Neural crest cell (in vitro differentiated cells): ENCODE data around the gene GBF1. TPM values are rescaled to one million over a fixed set of nuclear protein-coding genes. Genes with fewer than 3 reads are reported as not detected.

Experiments
- DNase-seq: peaks from one replicate; pipeline ENCODE4 v3.0.0; 2021; ENCODE audit warnings: low read depth, mixed read lengths, low spot score
- H3K27ac Mint-ChIP-seq: one replicate; pipeline ENCODE4 v1.8.0; 2021; ENCODE audit warnings: mild to moderate bottlenecking, mixed read lengths; ENCODE audit not compliant: unreplicated experiment
- H3K27me3 Mint-ChIP-seq: 2 replicates; pipeline ENCODE4 v1.8.0; 2021; ENCODE audit warnings: low read depth, mild to moderate bottlenecking, mixed read lengths
- H3K36me3 Mint-ChIP-seq: 2 replicates; pipeline ENCODE4 v1.8.0; 2021; ENCODE audit warnings: low read depth, mild to moderate bottlenecking, mixed read lengths
- H3K4me1 Mint-ChIP-seq: 2 replicates; pipeline ENCODE4 v1.8.0; 2021; ENCODE audit warnings: mixed read lengths
- H3K4me3 Mint-ChIP-seq: one replicate; pipeline ENCODE4 v1.8.0; 2021; ENCODE audit warnings: mild to moderate bottlenecking, mixed read lengths
- H3K9me3 Mint-ChIP-seq: 2 replicates; pipeline ENCODE4 v1.8.0; 2021; ENCODE audit warnings: mixed read lengths
- CTCF ChIP-seq: fragments of 200-600 bp; sonication (generic); conservative IDR thresholded peaks from 2 replicates; pipeline ENCODE4 v1.5.0; 2021; ENCODE audit warnings: antibody characterized with exemption, mild to moderate bottlenecking
- total RNA-seq: library from RNA; stranded (reverse); gene quantifications from 2 replicates; pipeline ENCODE4 v1.2.1, GENCODE V29; 2021

The GBF1 gene
- total RNA-seq, 1 donor from 2014 or later: 43.2 TPM

- Mint-ChIP-seq H3K27me3 (peaks cover 13% of the 10 kb centered on the region), H3K36me3 (no peaks in the 10 kb centered on the region), H3K27ac (peak overlapping the region; percentile 69), H3K4me1 (peaks cover 79% of the 10 kb centered on the region), H3K4me3 (peak overlapping the region; percentile 74), H3K9me3 (no peaks in the 10 kb centered on the region)
- TF ChIP-seq CTCF: no peak
- DNase-seq: no peak
These were observed 168.7 kb downstream of the GBF1 start for GRCh38 chr10:102413806-102414561.

- Mint-ChIP-seq H3K9me3 (no peaks in the 10 kb centered on the region), H3K4me1 (peaks cover 80% of the 10 kb centered on the region), H3K27me3 (peaks cover 13% of the 10 kb centered on the region), H3K27ac (peak overlapping the region; percentile 69), H3K4me3 (peak overlapping the region; percentile 74), H3K36me3 (no peaks in the 10 kb centered on the region)
- DNase-seq: no peak
- no peak for TF ChIP-seq CTCF
These were observed 169.4 kb downstream of the GBF1 start for GRCh38 chr10:102414749-102415148.

- no peak for TF ChIP-seq CTCF
- no peak for DNase-seq
- Mint-ChIP-seq H3K9me3 (no peaks in the 10 kb centered on the region), H3K27me3 (peaks cover 14% of the 10 kb centered on the region), H3K4me1 (peaks cover 83% of the 10 kb centered on the region), H3K4me3 (peak overlapping the region; percentile 71), H3K27ac (no peak overlapping the region), H3K36me3 (no peaks in the 10 kb centered on the region)
These were observed 171.0 kb downstream of the GBF1 start for GRCh38 chr10:102416283-102416682.

- H3K36me3 Mint-ChIP-seq: no peaks in the 10 kb centered on the region
- H3K4me1 Mint-ChIP-seq: peaks cover 79% of the 10 kb centered on the region
- no peak overlapping the region for H3K4me3 Mint-ChIP-seq
- DNase-seq: no peak
- no peaks in the 10 kb centered on the region for H3K9me3 Mint-ChIP-seq
- no peak overlapping the region for H3K27ac Mint-ChIP-seq
- H3K27me3 Mint-ChIP-seq: peaks cover 11% of the 10 kb centered on the region
- TF ChIP-seq CTCF: no peak
These were observed 171.4 kb downstream of the GBF1 start for GRCh38 chr10:102416695-102417094.

- peak; percentile 44 for DNase-seq
- Mint-ChIP-seq H3K4me1 (peaks cover 71% of the 10 kb centered on the region), H3K36me3 (no peaks in the 10 kb centered on the region), H3K27ac (peak within 1 kb of the TSS; percentile 98), H3K27me3 (peaks cover 11% of the 10 kb centered on the region), H3K9me3 (no peaks in the 10 kb centered on the region), H3K4me3 (peak within 1 kb of the TSS; percentile 94)
- no peak for TF ChIP-seq CTCF
These were observed 173.4 kb downstream of the GBF1 start, which contains the start of gene PSD for GRCh38 chr10:102418622-102419268. PSD (minus strand) TSS chr10:102418785; CDS start chr10:102417038, 1,747 bp downstream.
